Panc1 (cell line): ENCODE data around the gene TIE1. TPM values are rescaled to one million over a fixed set of nuclear protein-coding genes. Genes with fewer than 3 reads are reported as not detected.

Source experiments
- ATAC-seq: fragments of 200-7000 bp; cut with Tn5 transposase; 2 replicates; pipeline ENCODE4 v1.9.1; 2020; ENCODE audit warnings: mild to moderate bottlenecking, moderate library complexity
- BruUV-seq: library from RNA; stranded (reverse); fragments of 400-500 nt; replicated peaks from 2 replicates; lab custom pipeline; 2021; lab: Mats Ljungman, UMichigan
- CTCF ChIA-PET: fragments of 300-600 bp; sonication (Branson Sonifier 250); formaldehyde crosslinking; loops from one replicate; lab custom pipeline; 2022; ENCODE audit warnings: antibody characterized with exemption; lab: Charles Lee
- POLR2A ChIA-PET: fragments of 300-600 bp; sonication (Branson Sonifier 250); formaldehyde crosslinking; loops from one replicate; lab custom pipeline; 2022; ENCODE audit warnings: antibody characterized with exemption; lab: Charles Lee
- DNase-seq: peaks from one replicate; pipeline ENCODE4 v3.0.0-alpha.2; 2010; ENCODE audit warnings: low read depth, low spot score
- H3K27ac ChIP-seq: 2 replicates; pipeline ENCODE4 v1.5.1; 2011; ENCODE audit warnings: mild to moderate bottlenecking, low read length, inconsistent platforms
- H3K27me3 ChIP-seq: fragments of 200-500 bp; sonication (Bioruptor generic); 2 replicates; pipeline ENCODE4 v1.6.0; 2014; ENCODE audit warnings: low read length, inconsistent platforms; ENCODE audit not compliant: control insufficient read depth, insufficient read depth
- H3K36me3 ChIP-seq: fragments of 200-500 bp; sonication (Bioruptor generic); 2 replicates; pipeline ENCODE4 v1.5.1; 2014; ENCODE audit warnings: inconsistent platforms, mild to moderate bottlenecking, low read length, moderate library complexity; ENCODE audit not compliant: control insufficient read depth, insufficient read depth
- H3K4me1 ChIP-seq: 2 replicates; pipeline ENCODE4 v1.5.1; 2011; ENCODE audit warnings: inconsistent platforms, mild to moderate bottlenecking, low read length, moderate library complexity; ENCODE audit not compliant: control insufficient read depth, insufficient read depth
- H3K4me3 ChIP-seq, 2 experiments: 2 replicates each; pipeline ENCODE4 v1.5.1; 2011 to 2012; ENCODE audit warnings: low read depth in 2 of 2, low read length in 2 of 2, mild to moderate bottlenecking in 2 of 2, inconsistent platforms in 1 of 2, moderate library complexity in 1 of 2
- H3K9me3 ChIP-seq: fragments of 200-500 bp; sonication (Bioruptor generic); 2 replicates; pipeline ENCODE4 v1.5.1; 2014; ENCODE audit warnings: low read depth, mild to moderate bottlenecking, inconsistent platforms, low read length, moderate library complexity; ENCODE audit not compliant: control insufficient read depth, insufficient read depth
- CTCF ChIP-seq: fragments of 450-650 bp; IDR thresholded peaks from 2 replicates; pipeline ENCODE4 v1.5.1; 2017; ENCODE audit warnings: mild to moderate bottlenecking
- POLR2AphosphoS5 ChIP-seq: IDR thresholded peaks from 2 replicates; pipeline ENCODE4 v1.6.1; 2012; ENCODE audit warnings: mild to moderate bottlenecking, low read depth, low read length, moderate library complexity
- REST ChIP-seq, 2 experiments: IDR thresholded peaks; 2 replicates each; pipeline ENCODE4 v1.6.1; 2011 to 2012; ENCODE audit warnings: low read depth in 2 of 2, control low read depth in 1 of 2, low read length in 1 of 2, mild to moderate bottlenecking in 1 of 2, moderate library complexity in 1 of 2; ENCODE audit not compliant: insufficient read depth in 1 of 2
- SIN3A ChIP-seq: IDR thresholded peaks from 2 replicates; pipeline ENCODE4 v1.6.1; 2012; ENCODE audit warnings: low read depth, mild to moderate bottlenecking, low read length, moderate library complexity, borderline replicate concordance; ENCODE audit not compliant: insufficient read depth
- TCF7L2 ChIP-seq: IDR thresholded peaks from 2 replicates; pipeline ENCODE4 v1.6.1; 2011; ENCODE audit warnings: mild to moderate bottlenecking, low read depth, low read length, inconsistent platforms
- in situ Hi-C: cut with HindIII; loops from 2 replicates; pipeline ENCODE4 v1.10.0; 2016; ENCODE audit warnings: low sequenced_read_pairs, low pct_unique_long_range_greater_than_20kb
- intact Hi-C: fragments of 100-400 bp; cut with micrococcal nuclease; formaldehyde crosslinking; loops from one replicate; pipeline ENCODE4 v1.10.0; 2022; ENCODE audit not compliant: unreplicated experiment
- total RNA-seq: library from RNA; stranded (reverse); gene quantifications from one replicate; pipeline ENCODE4 v1.2.1, GENCODE V29; 2021; ENCODE audit not compliant: unreplicated experiment

The TIE1 gene
- total RNA-seq, 1 experiment from 2014 or later, result 0.28 TPM

GRCh38 chr1:43351421-43352350 lies 50.9 kb downstream of the TIE1 start:
- no TSS peak for BruUV-seq
- Histone ChIP-seq H3K27ac (no peak overlapping the region), H3K36me3 (no peaks in the 10 kb centered on the region), H3K4me1 (peaks cover 14% of the 10 kb centered on the region), H3K27me3 (no peaks in the 10 kb centered on the region), H3K9me3 (no peaks in the 10 kb centered on the region), H3K4me3 (no peak overlapping the region)
- intact Hi-C loops (no loop called here), in situ Hi-C loops (no loop called here)
- DNase-seq (no peak), ATAC-seq (no peak)
- CTCF ChIA-PET, result no interaction called here
- TF ChIP-seq CTCF (no peak), TCF7L2 (no peak), SIN3A (no peak), POLR2AphosphoS5 (no peak), REST (IDR thresholded peaks at IDR 0.05; ENCODE audit: insufficient read depth in 1 of 2, low read depth in 2 of 2, low read length in 1 of 2) (no peak)
- POLR2A ChIA-PET, result no interaction called here

GRCh38 chr1:43352351-43352705 lies 51.5 kb downstream of the TIE1 start:
- Histone ChIP-seq H3K36me3 (no peaks in the 10 kb centered on the region), H3K27me3 (no peaks in the 10 kb centered on the region), H3K9me3 (no peaks in the 10 kb centered on the region), H3K27ac (no peak overlapping the region), H3K4me3 (no peak overlapping the region), H3K4me1 (peaks cover 14% of the 10 kb centered on the region)
- in situ Hi-C loops, result no loop called here
- intact Hi-C loops, result no loop called here
- no peak for ATAC-seq
- POLR2A ChIA-PET, result no interaction called here
- no TSS peak for BruUV-seq
- no peak for DNase-seq
- TF ChIP-seq TCF7L2 (no peak), REST (IDR thresholded peaks at IDR 0.05; ENCODE audit: insufficient read depth in 1 of 2, low read depth in 2 of 2, low read length in 1 of 2) (no peak), CTCF (no peak), SIN3A (no peak), POLR2AphosphoS5 (no peak)
- CTCF ChIA-PET, result no interaction called here
